ENCODE results near the gene ADAMTSL5.
"Not testable (repeated sequence)": the region's sequence is repeated elsewhere in the genome, so short reads cannot be mapped to it uniquely, and the experiment has no call there.

The ADAMTSL5 gene

DNA sequence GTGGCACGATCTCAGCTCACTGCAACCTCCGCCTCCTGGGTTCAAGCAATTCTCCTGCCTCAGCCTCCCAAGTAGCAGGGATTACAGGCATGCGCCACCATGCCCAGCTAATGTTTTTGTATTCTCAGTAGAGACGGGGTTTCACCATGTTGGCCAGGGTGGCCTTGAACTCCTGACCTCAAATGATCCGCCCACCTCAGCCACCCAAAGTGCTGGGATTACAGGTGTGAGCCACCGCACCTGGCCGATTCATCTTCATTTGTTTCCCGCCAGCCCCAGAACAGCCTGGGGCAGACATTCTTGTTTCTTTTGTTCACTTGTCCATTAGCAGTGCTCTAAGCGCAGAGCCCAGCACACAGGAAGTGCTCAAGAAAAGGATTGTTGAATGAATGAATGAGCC, 35.8 kb downstream of the ADAMTSL5 start:
- DNase-seq = not testable (repeated sequence)

DNA sequence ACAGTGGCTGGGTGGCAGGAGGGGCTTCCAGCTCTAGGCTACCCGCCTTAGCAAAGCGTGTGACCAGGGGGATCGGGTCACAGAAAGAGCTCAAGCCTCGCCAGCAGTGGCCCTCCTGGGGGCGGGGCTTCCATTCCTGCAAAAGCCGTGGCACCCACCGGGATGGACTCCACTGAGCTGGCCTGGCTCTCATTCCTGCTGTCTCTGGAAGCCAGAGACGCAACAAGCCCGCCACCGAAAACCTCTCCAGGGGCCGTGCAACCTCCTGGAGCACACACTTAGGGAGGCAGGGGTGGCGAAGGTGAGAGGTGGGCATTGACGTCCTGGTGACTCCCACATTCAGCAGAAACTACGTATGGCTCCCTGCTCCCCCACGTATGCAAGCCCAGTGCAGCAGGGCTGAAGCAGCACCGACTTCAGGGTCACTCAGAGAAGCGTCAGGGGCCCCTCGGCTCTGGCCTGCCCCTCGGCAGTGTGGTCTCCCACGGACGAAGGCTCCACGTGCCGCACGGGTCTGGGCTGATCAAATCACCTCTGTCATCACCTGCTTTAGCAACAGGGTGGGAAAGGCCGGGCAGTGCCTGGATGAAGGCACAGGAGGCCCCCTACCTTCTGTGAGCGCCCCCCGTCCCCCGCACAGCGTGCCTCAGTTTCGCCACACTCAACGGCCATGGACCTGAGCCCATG, 36.9 kb downstream of the ADAMTSL5 start:
- no peak for DNase-seq

DNA sequence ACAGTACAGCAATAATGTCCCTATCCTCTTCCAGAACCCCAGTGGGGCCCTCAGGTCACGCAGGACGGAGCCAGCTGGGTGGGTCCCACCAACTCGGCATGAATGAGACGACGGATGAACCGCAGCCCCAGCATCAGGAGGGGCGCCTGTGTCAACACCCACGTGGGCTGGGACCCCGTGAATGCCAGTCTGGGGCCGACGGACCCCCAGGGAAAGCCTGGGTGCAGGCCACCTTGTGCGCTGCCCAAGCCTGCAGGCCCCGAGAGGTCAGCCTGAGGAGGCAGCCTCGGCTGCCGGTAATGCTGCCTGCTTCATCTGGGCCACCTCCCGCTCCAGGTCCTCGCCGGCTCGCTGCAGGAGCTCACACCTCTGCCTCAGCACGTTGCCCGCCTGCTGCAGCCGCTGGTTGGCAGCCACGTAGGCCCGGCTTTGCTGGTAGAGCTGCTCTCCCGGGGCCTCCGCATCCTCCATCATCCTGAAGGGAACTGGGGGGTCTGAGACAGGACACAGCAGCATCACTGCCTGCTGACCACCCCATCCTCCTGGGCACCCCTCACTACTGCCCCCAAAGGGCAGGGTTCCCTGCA, 38.0 kb downstream of the ADAMTSL5 start:
- no peak for DNase-seq

DNA sequence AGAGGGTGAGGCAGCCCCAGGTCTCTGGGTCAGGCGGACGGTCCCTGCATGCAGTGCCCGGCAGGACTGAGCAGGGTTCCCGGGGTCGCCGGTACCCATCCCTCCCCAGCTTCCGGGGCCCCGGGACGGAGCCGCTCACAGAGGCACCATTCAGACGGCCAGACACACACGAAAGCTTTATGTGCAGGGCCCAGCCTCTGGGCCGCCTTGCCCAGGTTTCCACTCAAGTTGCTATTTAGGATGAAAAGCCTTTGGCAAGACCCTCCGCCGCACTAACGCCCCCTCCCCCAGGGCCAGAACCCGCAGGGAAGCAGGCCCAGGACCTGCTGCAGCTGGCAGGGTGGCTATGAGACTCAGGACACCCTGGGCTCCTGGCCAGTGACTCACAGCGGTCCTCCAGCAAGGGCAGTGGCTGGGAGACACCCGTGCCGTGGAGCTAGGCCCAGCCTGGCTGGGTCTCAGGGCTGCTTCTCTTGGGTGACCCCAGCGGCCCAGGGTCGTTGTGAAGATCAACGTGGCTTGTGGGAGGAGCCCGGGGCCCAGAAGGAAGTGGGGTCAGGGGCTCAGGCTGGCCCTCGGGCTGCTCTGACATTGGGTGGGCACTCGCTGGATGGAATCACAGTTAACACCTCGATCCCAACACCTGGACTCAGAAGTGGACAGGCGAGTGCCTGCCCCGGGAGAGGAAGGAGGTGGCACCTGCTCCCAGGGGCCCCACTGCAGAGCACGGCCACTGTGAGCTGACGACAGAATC, 38.6 kb downstream of the ADAMTSL5 start:
- DNase-seq = no peak

DNA sequence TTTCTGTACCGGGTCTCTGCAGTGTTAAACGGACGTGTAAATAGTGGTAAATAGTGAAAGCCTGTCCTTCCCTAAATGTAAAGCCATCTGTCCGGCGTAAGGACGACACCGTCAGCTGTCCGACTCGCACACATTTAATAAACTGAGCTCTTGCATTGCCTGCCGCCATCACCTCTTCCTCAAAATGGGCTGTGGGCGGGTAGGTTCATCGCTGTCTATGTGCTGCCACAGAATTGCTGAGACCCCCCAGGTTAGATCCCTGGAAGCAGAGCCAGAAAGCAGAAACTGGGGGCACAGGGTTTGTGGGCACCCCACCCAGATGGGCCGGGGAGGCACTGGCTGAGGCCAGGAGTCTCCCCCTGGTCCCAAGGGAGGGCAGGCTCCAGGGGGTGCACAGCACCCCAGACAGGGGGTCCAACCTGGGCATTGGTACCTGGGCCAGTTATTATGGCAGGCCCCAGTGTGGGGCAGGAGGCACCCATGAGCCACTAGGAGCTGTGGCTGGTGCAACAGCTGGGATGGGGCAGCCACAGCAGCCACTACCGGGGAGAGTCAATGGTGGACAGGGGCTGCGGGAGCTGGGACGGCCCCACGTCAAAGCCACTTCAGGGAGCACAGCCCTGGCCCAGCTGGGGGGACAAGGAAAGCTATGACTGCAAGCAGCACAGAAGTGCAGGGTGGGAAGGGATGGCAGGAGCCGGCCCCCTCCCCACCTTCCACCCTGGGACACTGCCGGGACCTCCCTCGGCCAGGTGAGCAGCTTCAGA, 39.6 kb downstream of the ADAMTSL5 start:
- DNase-seq = no peak

DNA sequence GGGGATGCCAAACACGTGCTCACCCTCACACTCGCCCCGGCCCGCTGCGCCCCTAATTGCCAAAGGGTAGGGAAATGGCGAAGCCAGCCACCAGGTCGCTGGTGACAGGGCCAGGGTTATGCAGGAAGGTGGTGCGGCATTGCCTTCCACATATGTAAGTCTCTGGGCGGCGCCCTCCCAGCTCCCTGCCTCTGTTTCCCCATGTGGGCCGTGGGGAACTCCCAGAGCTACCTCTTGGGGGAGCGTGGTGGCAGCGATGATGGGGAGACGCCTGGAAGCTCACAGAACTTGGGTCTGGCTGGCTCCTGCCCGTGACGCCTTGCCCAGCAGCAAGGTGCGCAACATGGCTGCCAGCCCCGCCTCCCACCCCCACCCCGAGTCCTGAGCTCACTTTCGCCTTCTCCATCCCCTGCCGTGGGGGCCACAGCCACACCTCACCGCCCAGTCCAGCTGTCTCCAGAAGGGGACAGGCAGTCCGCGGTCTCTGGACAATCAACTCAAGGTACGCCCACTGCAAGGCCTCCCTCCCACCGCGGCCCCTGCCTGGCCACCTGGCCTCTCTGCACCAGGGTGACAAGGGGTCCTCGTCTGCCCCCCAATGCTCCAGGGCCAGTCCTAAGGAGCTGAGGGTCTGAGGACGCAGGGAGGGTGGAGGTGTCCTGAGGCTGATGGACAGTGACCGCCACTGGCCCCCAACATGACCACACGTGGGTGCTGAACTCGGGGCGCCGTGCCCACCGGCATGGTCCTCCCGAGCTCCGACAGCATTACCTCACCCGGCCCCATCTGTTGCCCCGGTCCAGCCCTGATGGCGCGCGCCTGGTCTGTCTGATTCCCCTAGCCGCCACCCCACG, 40.4 kb downstream of the ADAMTSL5 start:
- DNase-seq = peak; percentile 42

DNA sequence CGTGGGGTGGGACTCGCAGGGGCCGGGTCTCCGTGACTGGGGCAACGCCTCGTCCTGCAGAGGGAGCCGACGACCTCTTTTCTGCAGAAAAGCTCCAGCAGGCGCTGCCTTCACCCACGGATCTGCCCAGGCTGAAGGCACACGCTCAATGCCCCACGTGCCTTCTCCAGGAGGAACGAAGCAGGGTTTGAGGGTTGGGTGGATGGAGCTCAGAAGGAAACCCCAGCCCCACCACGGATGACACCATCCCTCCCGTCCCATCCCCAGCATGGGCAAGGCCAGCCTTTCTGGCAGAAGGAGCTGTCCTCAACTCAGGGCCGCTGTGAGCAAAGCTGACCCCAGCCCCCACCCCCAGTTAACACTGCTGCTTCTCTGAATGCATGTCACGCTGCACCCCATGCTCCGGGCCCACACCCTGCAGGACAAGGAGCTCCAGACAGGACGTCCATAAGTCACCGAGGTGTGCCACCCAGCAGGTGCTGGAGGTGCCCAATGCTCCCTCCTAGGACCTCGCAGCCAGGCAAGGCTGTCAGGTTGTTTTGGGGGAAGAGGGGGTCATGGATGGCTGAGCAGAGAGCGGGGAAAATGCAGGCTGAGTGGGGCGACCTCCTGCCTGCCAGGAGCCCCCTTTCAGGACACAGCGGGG, 41.2 kb downstream of the ADAMTSL5 start:
- DNase-seq = peak; percentile 50

DNA sequence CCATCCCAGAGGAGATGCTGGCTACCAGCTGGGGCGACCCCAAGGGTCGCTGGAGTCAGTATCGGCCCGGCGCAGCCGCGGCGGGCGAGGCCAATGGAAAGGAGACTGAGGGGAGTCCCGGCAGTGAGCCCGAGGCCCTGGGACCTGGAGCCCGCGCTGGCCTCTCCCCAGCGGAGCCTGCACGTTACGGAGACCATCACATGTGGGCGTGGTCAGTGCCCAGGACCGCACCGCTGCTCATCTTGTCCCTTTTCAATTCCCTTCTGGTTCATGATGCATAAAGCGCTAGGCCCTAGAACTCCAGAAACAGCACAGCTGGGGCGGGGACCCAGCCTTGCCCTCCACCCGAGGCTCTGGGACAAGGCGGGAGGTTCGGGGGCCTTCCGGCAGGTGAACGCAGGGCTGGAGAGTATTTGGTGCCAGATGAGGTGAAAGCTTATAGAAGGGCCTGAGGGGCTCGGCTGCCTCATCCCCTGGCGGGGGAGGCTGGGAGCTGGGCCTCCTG, 41.8 kb downstream of the ADAMTSL5 start:
- peak; percentile 67 for DNase-seq

DNA sequence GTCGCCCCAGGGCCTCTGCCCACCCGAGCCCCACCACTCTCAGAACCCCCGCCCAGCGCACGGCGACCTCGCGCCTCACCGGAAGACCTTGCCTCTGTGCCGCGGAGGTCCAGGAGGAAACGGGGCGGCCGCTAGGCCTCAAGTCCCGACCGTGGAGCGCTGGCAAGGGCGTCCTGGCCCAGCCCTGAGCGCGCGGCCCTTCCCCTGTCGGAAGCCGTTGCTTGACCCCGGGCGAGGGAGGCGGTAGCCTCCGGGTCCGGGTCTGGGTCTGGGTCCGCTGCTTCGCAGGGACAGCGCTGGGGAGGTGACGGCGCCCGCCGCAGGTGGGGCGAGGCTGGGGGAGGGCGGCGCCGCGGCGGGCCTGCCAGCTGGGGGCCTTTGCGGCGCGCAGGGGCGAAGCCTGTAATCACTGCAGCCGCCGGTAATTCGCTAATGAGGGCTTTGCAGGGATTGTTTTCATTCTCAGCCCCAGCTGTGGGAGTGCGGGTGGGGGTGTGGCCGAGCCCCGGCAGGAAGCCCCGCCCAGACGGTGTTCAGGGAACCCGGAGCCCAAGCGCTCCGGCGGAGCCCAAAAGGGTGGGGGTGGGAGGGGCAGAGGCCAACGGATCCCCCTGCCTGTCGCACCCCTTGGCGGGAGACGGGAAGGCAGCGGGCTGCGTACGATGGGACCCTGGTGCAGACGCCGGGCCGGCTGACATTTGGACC, 42.4 kb downstream of the ADAMTSL5 start:
- peak; percentile 95 for DNase-seq

DNA sequence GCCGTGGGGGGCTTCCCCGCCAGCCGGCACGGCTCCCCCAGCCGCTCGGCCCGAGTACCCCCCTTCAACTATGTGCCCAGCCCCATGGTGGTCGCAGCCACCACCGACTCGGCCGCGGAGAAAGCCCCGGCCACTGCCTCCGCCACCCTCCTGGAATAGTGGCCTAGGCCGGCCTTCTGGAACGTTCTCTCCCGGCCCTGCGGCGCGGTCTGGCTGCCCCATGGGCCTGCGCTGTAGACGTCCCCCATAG, 42.8 kb downstream of the ADAMTSL5 start:
- DNase-seq = no peak

DNA sequence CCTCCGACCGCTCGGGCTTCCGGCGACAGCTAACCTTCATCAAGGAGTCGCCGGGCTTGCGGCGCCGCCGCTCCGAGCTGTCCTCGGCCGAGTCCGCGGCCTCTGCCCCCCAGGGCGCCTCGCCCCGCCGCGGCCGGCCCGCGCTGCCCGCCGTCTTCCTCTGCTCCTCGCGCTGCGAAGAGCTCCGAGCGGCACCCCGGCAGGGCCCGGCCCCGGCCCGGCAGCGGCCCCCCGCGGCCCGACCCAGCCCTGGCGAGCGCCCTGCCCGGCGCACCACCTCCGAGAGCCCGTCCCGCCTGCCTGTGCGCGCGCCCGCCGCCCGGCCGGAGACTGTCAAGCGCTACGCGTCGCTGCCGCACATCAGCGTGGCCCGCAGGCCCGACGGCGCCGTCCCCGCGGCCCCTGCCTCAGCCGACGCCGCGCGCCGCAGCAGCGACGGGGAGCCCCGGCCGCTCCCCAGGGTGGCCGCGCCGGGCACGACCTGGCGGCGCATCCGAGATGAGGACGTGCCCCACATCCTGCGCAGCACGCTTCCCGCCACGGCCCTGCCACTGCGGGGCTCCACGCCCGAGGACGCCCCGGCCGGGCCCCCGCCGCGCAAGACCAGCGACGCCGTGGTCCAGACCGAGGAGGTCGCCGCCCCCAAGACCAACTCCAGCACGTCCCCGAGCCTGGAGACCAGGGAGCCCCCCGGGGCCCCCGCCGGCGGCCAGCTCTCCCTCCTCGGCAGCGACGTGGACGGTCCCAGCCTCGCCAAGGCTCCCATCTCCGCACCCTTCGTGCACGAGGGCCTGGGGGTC, 43.4 kb downstream of the ADAMTSL5 start:
- no peak for DNase-seq

DNA sequence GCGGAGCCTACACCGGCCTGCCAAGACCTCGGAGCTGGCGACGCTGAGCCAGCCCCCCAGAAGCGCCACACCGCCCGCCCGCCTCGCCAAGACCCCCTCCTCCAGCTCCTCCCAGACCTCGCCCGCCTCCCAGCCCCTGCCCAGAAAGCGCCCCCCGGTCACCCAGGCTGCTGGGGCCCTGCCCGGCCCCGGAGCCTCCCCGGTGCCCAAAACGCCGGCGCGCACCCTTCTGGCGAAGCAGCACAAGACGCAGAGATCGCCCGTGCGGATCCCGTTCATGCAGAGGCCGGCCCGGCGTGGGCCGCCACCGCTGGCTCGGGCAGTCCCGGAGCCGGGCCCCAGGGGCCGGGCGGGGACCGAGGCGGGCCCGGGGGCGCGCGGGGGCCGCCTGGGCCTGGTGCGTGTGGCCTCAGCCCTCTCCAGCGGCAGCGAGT, 44.0 kb downstream of the ADAMTSL5 start:
- no peak for DNase-seq

DNA sequence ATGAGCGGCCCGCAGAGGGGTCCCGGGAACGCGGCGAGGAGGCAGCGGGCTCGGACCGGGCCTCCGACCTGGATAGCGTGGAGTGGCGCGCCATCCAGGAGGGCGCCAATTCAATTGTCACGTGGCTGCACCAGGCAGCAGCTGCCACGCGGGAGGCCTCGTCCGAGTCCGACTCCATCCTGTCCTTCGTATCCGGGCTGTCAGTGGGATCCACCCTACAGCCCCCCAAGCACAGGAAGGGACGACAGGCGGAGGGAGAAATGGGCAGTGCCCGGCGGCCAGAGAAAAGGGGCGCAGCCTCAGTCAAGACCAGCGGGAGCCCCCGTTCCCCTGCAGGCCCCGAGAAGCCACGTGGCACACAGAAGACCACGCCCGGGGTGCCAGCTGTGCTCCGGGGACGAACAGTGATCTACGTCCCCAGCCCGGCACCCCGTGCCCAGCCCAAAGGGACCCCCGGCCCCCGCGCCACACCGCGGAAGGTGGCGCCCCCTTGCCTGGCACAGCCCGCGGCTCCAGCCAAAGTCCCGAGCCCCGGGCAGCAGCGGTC, 44.5 kb downstream of the ADAMTSL5 start:
- DNase-seq = no peak

DNA sequence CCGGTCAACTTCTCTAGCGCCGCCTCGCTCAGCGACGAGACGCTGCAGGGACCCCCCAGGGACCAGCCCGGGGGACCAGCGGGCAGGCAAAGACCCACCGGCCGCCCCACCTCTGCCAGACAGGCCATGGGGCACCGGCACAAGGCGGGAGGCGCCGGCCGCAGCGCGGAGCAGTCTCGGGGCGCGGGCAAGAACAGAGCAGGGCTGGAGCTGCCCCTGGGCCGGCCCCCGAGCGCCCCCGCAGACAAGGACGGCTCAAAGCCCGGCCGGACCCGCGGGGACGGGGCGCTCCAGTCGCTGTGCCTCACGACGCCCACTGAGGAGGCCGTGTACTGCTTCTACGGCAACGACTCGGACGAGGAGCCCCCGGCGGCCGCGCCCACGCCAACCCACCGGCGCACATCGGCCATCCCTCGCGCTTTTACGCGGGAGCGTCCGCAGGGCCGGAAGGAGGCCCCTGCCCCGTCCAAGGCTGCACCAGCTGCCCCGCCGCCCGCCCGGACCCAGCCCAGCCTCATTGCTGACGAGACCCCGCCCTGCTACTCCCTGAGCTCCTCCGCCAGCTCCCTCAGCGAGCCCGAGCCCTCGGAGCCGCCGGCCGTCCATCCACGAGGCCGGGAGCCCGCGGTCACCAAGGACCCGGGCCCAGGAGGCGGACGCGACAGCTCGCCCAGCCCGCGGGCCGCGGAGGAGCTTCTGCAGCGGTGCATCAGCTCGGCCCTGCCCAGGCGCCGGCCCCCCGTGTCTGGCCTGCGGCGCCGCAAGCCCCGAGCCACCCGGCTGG, 45.1 kb downstream of the ADAMTSL5 start:
- DNase-seq = no peak

DNA sequence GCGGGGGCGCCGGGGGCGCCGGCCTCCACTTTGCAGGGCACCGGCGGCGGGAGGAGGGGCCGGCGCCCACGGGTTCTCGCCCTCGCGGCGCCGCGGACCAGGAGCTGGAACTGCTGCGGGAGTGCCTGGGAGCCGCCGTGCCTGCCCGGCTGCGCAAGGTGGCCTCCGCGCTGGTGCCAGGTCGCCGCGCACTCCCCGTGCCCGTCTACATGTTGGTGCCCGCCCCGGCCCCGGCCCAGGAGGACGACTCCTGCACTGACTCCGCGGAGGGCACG, 45.7 kb downstream of the ADAMTSL5 start:
- no peak for DNase-seq

DNA sequence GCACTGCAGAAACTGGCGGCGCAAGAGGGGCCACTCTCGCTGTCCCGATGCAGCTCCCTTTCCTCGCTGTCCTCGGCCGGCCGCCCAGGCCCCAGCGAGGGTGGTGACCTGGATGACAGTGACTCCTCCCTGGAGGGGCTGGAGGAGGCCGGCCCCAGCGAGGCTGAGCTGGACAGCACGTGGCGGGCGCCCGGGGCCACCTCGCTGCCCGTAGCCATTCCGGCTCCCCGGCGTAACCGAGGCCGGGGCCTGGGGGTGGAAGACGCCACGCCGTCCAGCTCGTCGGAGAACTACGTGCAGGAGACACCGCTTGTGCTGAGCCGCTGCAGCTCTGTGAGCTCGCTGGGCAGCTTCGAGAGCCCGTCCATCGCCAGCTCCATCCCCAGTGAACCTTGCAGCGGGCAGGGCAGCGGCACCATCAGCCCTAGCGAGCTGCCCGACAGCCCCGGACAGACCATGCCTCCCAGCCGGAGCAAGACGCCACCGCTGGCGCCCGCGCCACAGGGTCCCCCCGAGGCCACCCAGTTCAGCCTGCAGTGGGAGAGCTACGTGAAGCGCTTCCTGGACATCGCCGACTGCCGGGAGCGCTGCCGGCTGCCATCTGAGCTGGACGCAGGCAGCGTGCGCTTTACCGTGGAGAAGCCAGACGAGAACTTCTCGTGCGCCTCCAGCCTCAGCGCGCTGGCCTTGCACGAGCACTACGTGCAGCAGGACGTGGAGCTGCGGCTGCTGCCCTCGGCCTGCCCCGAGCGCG, 46.2 kb downstream of the ADAMTSL5 start:
- DNase-seq = no peak

DNA sequence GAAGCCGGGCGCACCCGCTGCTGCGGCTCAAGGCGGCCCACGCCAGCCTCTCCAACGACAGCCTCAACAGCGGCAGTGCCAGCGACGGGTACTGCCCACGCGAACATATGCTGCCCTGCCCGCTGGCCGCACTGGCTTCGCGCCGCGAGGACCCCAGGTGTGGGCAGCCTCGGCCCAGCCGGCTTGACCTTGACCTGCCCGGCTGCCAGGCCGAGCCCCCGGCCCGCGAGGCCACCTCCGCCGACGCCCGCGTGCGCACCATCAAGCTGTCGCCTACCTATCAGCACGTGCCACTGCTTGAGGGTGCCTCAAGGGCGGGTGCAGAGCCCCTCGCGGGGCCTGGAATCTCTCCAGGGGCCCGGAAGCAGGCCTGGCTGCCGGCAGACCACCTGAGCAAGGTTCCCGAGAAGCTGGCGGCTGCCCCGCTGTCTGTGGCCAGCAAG, 46.8 kb downstream of the ADAMTSL5 start:
- no peak for DNase-seq

DNA sequence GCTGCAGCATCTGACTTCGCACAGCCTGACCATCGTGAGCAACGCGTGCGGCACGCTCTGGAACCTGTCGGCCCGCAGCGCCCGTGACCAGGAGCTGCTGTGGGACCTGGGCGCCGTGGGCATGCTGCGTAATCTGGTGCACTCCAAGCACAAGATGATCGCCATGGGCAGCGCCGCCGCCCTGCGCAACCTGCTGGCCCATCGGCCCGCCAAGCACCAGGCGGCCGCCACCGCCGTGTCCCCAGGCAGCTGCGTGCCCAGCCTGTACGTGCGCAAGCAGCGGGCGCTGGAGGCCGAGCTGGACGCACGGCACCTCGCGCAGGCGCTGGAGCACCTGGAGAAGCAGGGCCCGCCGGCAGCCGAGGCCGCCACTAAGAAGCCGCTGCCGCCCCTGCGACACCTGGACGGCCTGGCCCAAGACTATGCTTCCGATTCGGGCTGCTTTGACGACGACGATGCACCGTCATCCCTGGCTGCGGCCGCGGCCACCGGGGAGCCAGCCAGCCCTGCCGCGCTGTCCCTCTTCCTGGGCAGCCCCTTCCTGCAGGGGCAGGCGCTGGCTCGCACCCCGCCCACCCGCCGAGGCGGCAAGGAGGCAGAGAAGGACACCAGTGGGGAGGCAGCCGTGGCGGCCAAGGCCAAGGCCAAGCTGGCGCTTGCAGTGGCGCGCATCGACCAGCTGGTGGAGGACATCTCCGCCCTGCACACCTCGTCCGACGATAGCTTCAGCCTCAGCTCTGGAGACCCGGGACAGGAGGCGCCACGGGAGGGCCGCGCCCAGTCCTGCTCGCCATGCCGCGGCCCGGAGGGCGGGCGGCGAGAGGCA, 47.4 kb downstream of the ADAMTSL5 start:
- DNase-seq = peak; percentile 53
